HL-60 (cell line): ENCODE measurements around the gene ZNF652.

Experiments
- CTCF ChIP-seq: IDR thresholded peaks from one replicate; pipeline ENCODE4 v1.5.1; 2011; ENCODE audit warnings: low read length, control low read depth, inconsistent platforms; ENCODE audit not compliant: insufficient read depth
- GABPA ChIP-seq: IDR thresholded peaks from 2 replicates; pipeline ENCODE4 v1.6.1; 2012; ENCODE audit warnings: low read depth

GRCh38 chr17:49387498-49388289 lies 25.6 kb upstream of the ZNF652 start:
- TF ChIP-seq CTCF: no peak
- no peak for TF ChIP-seq GABPA
